ENCODE data around the gene LSAMP. TPM values are rescaled to one million over a fixed set of nuclear protein-coding genes. Genes with fewer than 3 reads are reported as not detected.

LSAMP gene
- total and polyA plus RNA-seq, 9 of the 15 experiments (the other 6 are each of a cell fraction or from before 2014, with no cell fraction given): 0.09 to 0.11 TPM; not detected in 7

GRCh38 chr3:115860766-115861165, 584.5 kb downstream of the LSAMP start:
- FAIRE-seq: no peak
- no TSS peak for BruUV-seq (replicated peaks)
- DNase-seq (ENCODE audit: extremely low read depth in 1 of 4, low spot score in 3 of 4): no peak
- Histone ChIP-seq H2AFZ (ENCODE audit: low read depth, low read length) (no peak overlapping the region), H4K20me1 (replicated peaks; ENCODE audit: control insufficient read depth, insufficient read depth, low read length) (no peaks in the 10 kb centered on the region), H3K9me3 (replicated peaks; ENCODE audit: control insufficient read depth, insufficient read depth, low read depth, low read length) (no peaks in the 10 kb centered on the region), H3K27me3 (ENCODE audit: control insufficient read depth in 2 of 2, insufficient read depth in 2 of 2, low read length in 2 of 2) (no peaks in the 10 kb centered on the region; a peak in 1 of 5 replicates), H3K4me3 (no peak overlapping the region), H3K9me1 (ENCODE audit: control insufficient read depth, insufficient read depth, low read length) (no peaks in the 10 kb centered on the region), H3K4me2 (ENCODE audit: insufficient read depth, low read length) (no peak overlapping the region), H3K79me2 (ENCODE audit: control insufficient read depth, insufficient read depth, low read length) (no peaks in the 10 kb centered on the region), H3K27ac (ENCODE audit: extremely low read depth, low read depth, low read length) (no peak overlapping the region), H3K4me1 (replicated peaks in 1 of 2; ENCODE audit: control insufficient read depth in 2 of 2, insufficient read depth in 2 of 2, low read length in 2 of 2) (no peaks in the 10 kb centered on the region), H3K9ac (ENCODE audit: insufficient read depth in 1 of 2, low read depth in 2 of 2, low read length in 2 of 2) (no peak overlapping the region), H3K36me3 (ENCODE audit: control insufficient read depth, insufficient read depth, low read length) (no peaks in the 10 kb centered on the region)
- CTCF ChIA-PET (ENCODE audit: low intra/inter-chr PET ratio): no interaction called here
- TF ChIP-seq LARP7 (IDR thresholded peaks at IDR 0.05) (no peak), RBM39 (optimal IDR thresholded peaks at IDR 0.05; ENCODE audit: low read depth, low read length) (no peak), TEAD2 (tag; IDR thresholded peaks at IDR 0.05) (no peak), ATF7 (IDR thresholded peaks at IDR 0.05) (no peak), ZBTB43 (CRISPR knock-in tag; IDR thresholded peaks at IDR 0.05) (no peak), SPI1 (IDR thresholded peaks at IDR 0.05; ENCODE audit: borderline replicate concordance, low read depth, low read length) (no peak), ZNF311 (CRISPR knock-in tag; IDR thresholded peaks at IDR 0.05) (no peak), STAT6 (CRISPR knock-in tag; IDR thresholded peaks at IDR 0.05) (no peak), ZNF3 (CRISPR knock-in tag; IDR thresholded peaks at IDR 0.05) (no peak), CREM (IDR thresholded peaks at IDR 0.05; ENCODE audit: low read depth) (no peak), ZNF79 (CRISPR knock-in tag; IDR thresholded peaks at IDR 0.05; ENCODE audit: low read depth) (no peak), PATZ1 (CRISPR knock-in tag; IDR thresholded peaks at IDR 0.05; ENCODE audit: borderline replicate concordance) (no peak), PYGO2 (tag; IDR thresholded peaks at IDR 0.05) (no peak), KLF13 (tag; IDR thresholded peaks at IDR 0.05; ENCODE audit: borderline replicate concordance, low read depth) (no peak)
- WGBS (ENCODE audit: insufficient coverage, low coverage, missing lambda C conversion rate): 4% methylated on average over 2 of the region's 2 CpGs
- no peak for ATAC-seq
- in situ Hi-C loops (cut with MboI) (no loop called here), intact Hi-C loops (cut with micrococcal nuclease) (no loop called here)
- POLR2A ChIA-PET: no interaction called here
